ENCODE measurements around the gene C19orf47. TPM values are rescaled to one million over a fixed set of nuclear protein-coding genes. Genes with fewer than 3 reads are reported as not detected.

C19orf47 gene
- total RNA-seq, 1 experiment from 2014 or later: 21.2 TPM

DNA sequence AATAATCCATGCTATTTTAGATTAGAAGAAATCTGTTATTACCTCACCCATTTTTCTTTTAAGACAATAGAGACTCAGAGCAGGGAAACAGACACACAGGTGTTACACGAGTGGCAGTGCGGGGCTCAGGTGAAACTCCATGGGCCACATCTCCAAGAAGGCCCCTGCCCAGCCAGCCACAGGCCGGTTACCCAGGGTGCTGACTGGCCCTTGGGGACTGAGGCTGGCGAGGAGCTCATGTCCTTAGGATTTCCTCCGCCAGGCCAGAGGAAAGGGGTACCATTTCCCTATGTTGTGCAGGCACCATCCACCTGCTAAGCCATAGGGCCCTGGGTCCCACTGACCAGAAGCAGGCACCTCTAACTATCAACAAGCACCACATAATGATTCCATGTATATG, 10.6 kb downstream of the C19orf47 start:
- no peaks in the 10 kb centered on the region for H4K20me1 ChIP-seq (ENCODE audit: insufficient read depth)
- ChIA-PET CTCF (interaction anchor here (0.5 kb wide), 1 partner anchor 1113 kb away, joined by 3 read pairs; no protein-coding TSS in a partner anchor), POLR2A (ENCODE audit: unreplicated experiment) (no interaction called here)
- H3K4me3 ChIP-seq: no peak overlapping the region
- no peak overlapping the region for H3K4me2 ChIP-seq
- no peaks in the 10 kb centered on the region for H3F3A ChIP-seq (ENCODE audit: insufficient read depth, low read depth)
- TF ChIP-seq EZH2 (IDR thresholded peaks at IDR 0.05; ENCODE audit: low read depth): no peak
- TF ChIP-seq, protein P1, sequence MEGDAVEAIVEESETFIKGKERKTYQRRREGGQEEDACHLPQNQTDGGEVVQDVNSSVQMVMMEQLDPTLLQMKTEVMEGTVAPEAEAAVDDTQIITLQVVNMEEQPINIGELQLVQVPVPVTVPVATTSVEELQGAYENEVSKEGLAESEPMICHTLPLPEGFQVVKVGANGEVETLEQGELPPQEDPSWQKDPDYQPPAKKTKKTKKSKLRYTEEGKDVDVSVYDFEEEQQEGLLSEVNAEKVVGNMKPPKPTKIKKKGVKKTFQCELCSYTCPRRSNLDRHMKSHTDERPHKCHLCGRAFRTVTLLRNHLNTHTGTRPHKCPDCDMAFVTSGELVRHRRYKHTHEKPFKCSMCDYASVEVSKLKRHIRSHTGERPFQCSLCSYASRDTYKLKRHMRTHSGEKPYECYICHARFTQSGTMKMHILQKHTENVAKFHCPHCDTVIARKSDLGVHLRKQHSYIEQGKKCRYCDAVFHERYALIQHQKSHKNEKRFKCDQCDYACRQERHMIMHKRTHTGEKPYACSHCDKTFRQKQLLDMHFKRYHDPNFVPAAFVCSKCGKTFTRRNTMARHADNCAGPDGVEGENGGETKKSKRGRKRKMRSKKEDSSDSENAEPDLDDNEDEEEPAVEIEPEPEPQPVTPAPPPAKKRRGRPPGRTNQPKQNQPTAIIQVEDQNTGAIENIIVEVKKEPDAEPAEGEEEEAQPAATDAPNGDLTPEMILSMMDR (conservative IDR thresholded peaks at IDR 0.05): no peak
- intact Hi-C loops (cut with micrococcal nuclease; ENCODE audit: unreplicated experiment): no loop called here
- no peaks in the 10 kb centered on the region for H3K9me3 ChIP-seq (ENCODE audit: insufficient read depth, low read depth)
- no peak overlapping the region for H2AFZ ChIP-seq
- H3K9me2 ChIP-seq (ENCODE audit: insufficient read depth): no peaks in the 10 kb centered on the region
- H3K36me3 ChIP-seq (ENCODE audit: low read depth): 0 out of 2 replicates have a peak, but pooled peaks cover 3% of the 10 kb centered on the region
- no peaks in the 10 kb centered on the region for H3K4me1 ChIP-seq (replicated peaks; ENCODE audit: insufficient read depth)
- no peak overlapping the region for H3K27ac ChIP-seq
- DNase-seq: no peak
- no peaks in the 10 kb centered on the region for H3K27me3 ChIP-seq (ENCODE audit: insufficient read depth, low read depth)
- BruUV-seq (replicated peaks): no TSS peak
- H3K79me2 ChIP-seq (ENCODE audit: low read depth): no peaks in the 10 kb centered on the region

DNA sequence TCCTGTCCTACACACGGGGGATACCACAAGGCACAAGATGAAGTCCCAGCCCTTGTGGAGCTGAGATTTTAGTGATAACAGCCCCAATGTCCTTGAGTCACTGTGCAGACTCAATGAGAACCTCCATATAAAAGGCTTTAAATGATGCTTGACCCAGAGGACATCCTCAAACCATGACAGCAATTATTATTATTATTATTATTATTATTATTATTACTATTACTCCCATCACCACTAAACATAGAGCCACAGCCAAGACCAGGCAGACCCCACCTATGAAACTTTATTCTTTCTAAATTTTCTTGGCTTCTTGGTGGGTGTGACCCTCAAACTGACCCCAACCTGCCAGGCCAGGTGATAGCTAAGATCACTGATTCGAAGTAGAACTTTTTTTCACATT, 11.1 kb downstream of the C19orf47 start:
- CTCF ChIA-PET: no interaction called here
- H3K79me2 ChIP-seq (ENCODE audit: low read depth): no peaks in the 10 kb centered on the region
- no peaks in the 10 kb centered on the region for H3K4me1 ChIP-seq (replicated peaks; ENCODE audit: insufficient read depth)
- H3K27ac ChIP-seq: no peak overlapping the region
- H3K9me2 ChIP-seq (ENCODE audit: insufficient read depth): no peaks in the 10 kb centered on the region
- no peaks in the 10 kb centered on the region for H3K27me3 ChIP-seq (ENCODE audit: insufficient read depth, low read depth)
- H3K4me3 ChIP-seq: no peak overlapping the region
- 0 out of 2 replicates have a peak, but pooled peaks cover 3% of the 10 kb centered on the region for H3K36me3 ChIP-seq (ENCODE audit: low read depth)
- no peaks in the 10 kb centered on the region for H4K20me1 ChIP-seq (ENCODE audit: insufficient read depth)
- intact Hi-C loops (cut with micrococcal nuclease; ENCODE audit: unreplicated experiment): no loop called here
- no peak overlapping the region for H3K4me2 ChIP-seq
- POLR2A ChIA-PET (ENCODE audit: unreplicated experiment): no interaction called here
- no peaks in the 10 kb centered on the region for H3K9me3 ChIP-seq (ENCODE audit: insufficient read depth, low read depth)
- H2AFZ ChIP-seq: no peak overlapping the region
- H3F3A ChIP-seq (ENCODE audit: insufficient read depth, low read depth): no peaks in the 10 kb centered on the region
- TF ChIP-seq, protein P1 (conservative IDR thresholded peaks at IDR 0.05): no peak
- no peak for TF ChIP-seq EZH2 (IDR thresholded peaks at IDR 0.05; ENCODE audit: low read depth)
- no TSS peak for BruUV-seq (replicated peaks)
- no peak for DNase-seq

DNA sequence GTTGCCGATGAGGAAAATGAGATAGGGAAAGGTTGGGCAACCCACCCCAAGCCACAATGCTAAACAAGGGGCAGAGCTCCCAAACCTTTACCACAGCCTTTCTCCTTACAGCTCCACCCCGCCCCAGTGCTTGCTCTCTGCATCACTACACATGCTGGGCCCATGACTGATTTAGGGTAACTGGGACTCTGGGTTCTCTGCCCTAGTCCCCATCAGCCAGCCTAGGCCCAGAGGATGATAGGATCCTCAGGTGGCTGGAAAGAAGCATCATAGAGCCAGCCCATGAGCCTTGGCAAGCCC, 11.6 kb downstream of the C19orf47 start:
- Histone ChIP-seq H3K4me3 (no peak overlapping the region), H3K9me3 (ENCODE audit: insufficient read depth, low read depth) (no peaks in the 10 kb centered on the region), H3K36me3 (ENCODE audit: low read depth) (0 out of 2 replicates have a peak, but pooled peaks cover 3% of the 10 kb centered on the region), H3K9me2 (ENCODE audit: insufficient read depth) (no peaks in the 10 kb centered on the region), H2AFZ (no peak overlapping the region), H3K4me2 (no peak overlapping the region), H3F3A (ENCODE audit: insufficient read depth, low read depth) (no peaks in the 10 kb centered on the region), H3K27ac (no peak overlapping the region), H3K27me3 (ENCODE audit: insufficient read depth, low read depth) (no peaks in the 10 kb centered on the region), H4K20me1 (ENCODE audit: insufficient read depth) (no peaks in the 10 kb centered on the region), H3K79me2 (ENCODE audit: low read depth) (no peaks in the 10 kb centered on the region), H3K4me1 (replicated peaks; ENCODE audit: insufficient read depth) (no peaks in the 10 kb centered on the region)
- intact Hi-C loops (cut with micrococcal nuclease; ENCODE audit: unreplicated experiment): no loop called here
- ChIA-PET POLR2A (ENCODE audit: unreplicated experiment) (interaction anchor here (0.6 kb wide), 1 partner anchor 126 kb away, joined by 36 read pairs; no protein-coding TSS in a partner anchor), CTCF (no interaction called here)
- DNase-seq: no peak
- TF ChIP-seq, protein P1 (conservative IDR thresholded peaks at IDR 0.05): no peak
- no peak for TF ChIP-seq EZH2 (IDR thresholded peaks at IDR 0.05; ENCODE audit: low read depth)
- BruUV-seq (replicated peaks): no TSS peak

Data from PC-9 (cell line).